ENCODE data around the gene RAVER1.

Gene RAVER1

DNA sequence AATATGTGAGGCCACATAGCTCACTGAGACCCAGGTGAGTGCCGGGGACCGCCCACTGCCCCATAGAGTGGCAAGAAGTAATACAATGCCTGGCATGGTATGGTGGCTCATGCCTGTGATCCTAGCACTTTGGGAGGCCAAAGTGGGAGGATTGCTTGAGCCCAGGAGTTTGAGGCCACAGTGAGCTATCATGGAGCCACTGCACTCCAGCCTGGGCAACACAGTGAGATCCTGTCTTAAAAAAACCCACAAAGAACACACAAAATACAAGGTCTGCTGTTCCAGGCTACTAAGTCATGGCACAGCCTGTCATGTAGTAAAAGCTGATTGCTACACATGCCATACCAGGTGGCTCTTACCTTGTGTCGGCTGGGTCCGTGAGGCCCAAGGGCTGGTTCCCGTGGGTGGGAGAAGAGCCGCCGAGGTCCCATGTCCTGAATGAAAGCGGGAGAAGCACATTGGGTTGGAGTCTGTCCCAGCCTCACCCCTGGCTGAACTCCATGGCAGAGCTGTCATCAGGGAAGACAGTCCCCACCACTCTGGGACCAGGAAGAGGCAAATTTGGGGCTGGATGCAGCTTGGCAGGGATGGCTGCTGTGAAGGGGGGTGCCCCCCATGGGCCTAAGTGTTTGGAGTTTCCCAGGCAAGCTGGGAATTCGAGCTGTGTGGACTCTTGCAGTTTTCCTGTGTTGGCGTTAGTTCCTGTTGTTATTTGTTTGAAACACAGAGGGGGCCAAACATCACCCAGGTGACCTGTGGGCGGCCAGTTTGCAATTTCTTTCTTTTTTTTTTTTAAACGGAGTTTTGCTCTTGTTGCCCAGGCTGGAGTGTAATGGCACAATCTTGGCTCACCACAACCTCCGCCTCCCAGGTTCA, 14.3 kb downstream of the RAVER1 start:
- in situ Hi-C loops (cut with HindIII; ENCODE audit: low sequenced_read_pairs) = no loop called here

DNA sequence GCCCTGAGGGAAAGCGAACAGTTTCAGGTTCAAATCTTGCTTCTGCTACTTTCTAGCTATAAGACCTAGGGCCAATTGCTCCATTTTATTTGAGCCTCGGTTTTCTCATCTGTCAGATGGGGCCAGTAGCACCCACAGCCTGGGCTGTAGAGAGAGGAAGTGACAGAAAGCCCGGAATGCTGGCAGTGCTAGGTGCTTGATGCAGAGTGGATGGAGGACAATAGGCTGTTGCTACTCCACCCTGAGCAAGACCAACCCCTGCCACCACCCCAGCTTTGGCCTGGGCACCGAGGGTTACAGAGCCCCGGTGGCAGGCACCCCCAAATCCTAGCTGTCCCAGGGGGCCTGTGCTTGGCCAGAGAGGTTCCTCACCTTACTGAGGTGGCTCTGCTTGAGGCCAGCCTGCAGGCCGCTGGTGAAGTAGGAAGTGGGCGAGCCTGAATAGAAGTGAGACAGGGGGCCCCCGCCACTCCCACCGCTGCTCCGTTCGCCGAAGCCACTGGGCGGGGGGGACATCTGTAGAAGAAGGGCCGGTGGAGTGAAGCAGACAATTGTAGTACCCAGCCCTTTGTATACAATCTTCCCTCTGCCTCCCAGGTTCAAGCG, 15.4 kb downstream of the RAVER1 start:
- in situ Hi-C loops (cut with HindIII; ENCODE audit: low sequenced_read_pairs) = no loop called here

DNA sequence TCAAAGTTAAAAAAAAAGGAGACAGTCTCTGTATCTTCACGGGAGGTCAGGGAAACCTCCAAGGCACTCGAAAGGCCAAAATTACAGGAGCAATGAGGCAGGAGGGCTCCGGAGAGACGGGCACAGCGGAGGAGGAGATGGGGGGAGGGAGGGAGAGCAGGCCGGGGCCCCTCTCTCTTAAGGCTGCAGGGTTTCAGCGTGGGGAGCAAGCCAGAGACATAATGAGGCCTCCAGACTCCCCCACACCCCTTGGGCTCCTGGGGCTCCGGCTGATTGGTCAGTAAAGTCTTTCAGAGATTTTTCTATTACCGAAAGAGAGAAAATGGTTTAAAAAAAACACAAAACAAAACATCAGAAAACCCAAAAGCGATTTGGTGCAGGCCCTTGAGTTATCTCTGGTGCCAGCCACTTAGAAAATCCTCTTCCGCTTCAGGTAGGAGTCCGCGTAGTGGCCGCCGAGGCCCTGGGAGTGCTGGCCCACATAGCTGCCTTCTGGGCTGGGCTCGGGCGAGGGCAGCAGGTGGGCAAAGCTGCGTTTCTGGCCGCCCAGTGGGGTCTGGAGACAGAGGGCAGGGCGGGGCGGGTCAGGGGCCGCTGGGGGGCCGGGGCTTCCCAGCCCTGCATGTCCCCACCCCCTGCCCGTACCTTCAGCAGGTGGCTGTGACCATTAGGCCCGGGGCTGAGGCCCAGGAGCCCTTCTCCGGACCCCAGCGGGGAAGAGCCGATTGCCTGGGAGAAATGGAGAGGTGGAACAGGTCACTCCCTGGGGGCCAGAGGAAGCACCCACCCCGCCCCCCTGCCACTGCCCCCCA, 16.1 kb downstream of the RAVER1 start:
- in situ Hi-C loops (cut with HindIII; ENCODE audit: low sequenced_read_pairs) = no loop called here

DNA sequence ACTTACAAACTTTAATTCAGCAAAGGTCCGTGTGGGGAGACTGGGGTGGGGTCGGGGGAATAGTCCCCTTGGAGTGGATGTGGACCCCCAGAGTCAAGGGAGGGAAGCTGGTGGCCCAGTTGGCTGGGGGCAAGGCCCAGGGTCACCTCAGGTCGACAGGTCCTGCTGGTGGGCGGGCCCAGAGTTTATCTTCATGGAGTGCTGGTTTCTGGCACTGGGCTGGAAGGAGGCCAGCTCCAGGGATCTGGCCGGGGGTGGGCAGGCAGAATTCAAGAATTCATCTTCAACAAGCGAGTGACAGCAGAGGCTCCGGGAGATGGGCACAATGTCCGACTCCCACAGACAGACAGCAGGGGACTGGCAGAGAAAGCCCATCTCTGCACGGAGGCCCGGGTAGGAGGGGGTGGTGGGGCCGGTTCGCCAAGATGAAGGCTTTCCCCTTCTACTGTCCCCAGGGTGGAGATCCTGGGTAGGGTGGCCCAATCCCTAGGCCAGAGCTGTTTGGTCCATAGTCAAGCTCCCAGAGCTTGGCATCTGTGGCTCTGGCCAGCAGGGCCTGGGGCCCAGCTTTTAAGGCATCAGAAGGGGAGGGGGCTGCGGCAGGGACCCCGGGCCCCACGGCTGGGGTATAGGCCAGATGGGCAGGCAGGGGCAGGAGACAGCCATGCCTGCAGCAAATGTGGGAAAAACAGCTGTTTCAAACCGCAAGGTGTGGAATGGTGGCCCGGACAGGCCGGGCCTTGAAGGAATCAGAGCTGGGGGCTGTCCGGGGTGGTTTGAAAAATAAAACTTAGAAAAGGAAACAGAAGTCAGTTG, 16.9 kb downstream of the RAVER1 start:
- in situ Hi-C loops (cut with HindIII; ENCODE audit: low sequenced_read_pairs) = no loop called here

DNA sequence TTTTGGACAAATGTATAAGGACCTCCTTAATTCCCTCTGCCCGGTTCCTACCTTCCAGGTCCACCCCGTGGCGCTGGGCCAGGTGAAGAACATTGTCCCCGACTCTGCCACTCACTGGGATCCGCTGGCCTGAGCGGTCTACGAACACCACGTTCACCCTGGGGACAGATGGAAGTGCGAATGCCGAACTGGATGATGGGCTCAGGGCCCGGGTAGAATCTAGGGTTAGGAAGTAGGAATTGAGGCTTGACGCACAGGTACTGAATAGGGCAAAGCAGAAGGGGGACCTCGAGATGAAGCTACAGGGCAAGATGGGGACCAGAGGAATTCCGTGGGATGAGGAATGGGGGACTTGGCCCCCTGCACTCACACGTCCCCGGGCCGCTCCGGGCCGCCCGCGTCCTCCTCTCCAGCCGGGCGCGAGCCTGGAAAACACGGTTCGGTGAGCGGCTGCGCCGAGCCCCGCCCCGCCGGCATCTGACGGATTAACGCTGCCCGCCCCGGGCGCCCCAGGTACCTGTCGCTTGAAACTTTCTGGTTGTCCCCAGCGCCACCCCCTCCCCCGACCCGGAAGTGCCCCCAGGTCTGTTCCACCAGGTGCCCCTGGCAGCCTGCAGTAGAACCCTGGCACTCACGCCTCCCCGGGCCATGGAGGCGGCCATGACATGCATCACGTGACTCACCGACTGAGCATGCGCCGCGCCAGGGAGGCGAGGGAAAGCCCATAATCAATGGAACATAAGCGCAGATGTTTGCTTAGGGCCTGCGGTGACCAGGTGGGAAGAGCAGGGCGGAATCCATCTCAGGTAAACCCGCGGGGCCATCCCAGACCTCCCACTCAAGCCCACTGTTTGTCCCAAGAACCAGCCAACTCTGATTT, 17.8 kb downstream of the RAVER1 start, which contains the start of gene FDX2:
Gene FDX2, minus strand, starts transcription at position 681 of the 880 bp plus-strand sequence. Its CDS starts 19 bp downstream, at position 662.
- in situ Hi-C loops (cut with HindIII; ENCODE audit: low sequenced_read_pairs) = no loop called here

DNA sequence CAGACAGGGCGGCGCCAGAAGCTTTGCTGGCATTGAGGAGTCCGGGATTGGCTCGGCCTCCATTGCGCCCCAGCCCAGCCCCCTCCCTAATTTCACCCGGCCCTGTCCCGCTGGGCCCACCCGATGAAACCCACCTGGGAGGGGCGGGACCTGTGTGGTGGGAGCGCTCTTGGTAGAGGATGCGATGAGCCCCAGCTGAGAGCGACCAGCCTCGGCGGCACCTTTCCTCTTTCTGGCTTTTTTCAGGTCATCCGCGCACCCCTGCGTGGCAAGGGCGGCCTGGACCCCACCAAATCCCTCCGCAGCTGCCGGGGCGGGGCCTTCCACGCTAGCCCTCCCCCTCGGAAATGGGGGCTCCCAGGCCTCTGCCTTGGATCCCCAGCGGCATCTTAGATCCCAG, 23.9 kb downstream of the RAVER1 start, which contains the start of gene ZGLP1:
Gene ZGLP1, minus strand, starts transcription at position 393 of the 400 bp plus-strand sequence.
- in situ Hi-C loops (cut with HindIII; ENCODE audit: low sequenced_read_pairs) = no loop called here

DNA sequence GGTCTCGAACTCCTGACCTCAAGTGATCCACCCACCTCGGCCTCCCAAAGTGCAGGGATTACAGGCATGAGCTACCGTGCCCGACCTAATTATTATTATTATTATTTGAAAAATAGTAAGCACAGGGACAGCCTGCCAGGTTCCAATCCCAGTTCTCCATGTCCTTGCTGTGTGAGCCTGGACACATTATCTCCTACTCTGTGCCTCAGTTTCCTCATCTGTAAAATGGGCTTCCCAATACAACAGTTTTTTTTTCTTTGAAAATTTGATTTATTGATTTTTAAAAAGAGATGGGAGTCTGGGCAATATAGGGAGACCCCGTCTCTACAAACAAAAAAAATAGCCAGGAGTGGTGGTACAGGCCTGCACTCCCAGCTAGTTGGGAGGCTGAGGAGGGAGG, 27.0 kb downstream of the RAVER1 start:
- in situ Hi-C loops (cut with HindIII; ENCODE audit: low sequenced_read_pairs) = no loop called here

DNA sequence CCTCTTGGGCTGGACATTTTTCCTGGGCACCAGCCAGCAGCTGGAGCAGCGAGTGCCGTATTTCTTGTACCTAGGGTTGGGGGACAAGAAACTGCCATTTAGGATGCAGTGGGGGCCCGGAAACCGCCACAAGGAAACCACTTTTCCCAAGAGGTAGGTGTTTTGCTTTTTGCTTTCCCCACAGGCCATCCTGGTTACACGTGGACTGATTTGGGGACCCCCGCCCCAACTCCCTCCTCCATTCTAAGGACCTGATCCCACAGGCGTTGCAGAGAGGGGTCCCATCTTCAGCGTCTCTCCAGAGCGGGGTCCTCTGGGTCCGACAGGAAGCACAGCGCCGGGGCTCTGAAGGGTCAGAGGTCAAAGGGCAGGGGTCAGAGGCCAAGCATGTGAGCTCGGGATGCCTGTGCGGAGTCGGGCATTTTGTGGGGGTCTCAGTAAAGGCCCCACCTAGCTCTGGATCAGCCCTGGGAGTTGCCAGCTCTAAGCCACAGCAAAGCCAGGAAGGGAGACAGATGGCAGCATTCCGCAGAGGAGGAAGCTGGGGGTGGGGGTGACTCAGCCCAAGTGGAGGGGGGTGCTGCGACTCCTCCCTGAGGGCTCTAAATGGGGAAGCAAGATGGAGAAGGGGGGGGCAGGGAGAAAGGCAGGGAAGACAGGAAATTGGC, 28.1 kb downstream of the RAVER1 start:
- in situ Hi-C loops (cut with HindIII; ENCODE audit: low sequenced_read_pairs) = no loop called here

DNA sequence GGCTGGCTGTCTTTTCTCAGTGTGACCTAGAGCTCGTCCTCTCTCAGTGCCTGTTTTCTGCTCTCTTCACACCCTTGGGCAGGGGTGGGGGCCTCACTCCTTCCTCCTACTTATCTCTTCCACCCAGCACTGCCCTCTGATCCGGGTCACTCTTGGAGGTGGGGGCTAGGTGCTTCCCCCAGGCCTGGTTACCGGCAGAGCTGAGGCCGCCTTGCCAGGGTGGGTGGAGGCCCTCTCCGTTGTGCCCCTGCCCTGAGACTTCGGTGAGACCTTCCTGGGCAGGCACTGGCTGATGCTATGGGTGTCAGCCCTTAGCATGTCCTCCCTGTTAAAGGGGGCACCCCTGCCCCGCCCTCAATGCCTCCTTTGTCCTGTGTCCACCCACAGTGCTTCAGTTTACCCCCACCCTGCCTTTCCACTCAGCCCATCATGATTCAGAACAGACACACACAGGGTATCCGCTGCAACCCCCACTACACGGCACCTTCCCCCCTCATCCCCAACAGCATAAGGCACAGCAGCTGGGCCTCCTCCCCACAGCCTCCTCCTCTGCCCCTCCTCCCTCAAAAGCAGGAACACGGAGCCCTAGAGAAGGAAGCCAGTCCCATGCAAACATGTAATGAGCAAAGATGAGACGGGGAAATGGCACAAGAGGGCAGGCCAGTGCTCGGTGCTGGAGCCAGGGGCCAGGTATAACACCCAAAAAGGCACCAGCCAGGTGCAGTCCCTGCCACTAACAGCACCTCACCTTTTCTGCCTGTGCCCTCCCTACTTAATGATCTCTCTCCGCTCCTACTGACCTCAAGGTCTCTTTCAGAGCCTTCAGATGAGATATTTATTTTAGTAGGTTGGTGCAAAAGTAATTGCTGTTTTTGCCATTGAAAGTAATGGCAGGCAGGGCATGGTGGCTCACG, 33.5 kb downstream of the RAVER1 start:
- in situ Hi-C loops (cut with HindIII; ENCODE audit: low sequenced_read_pairs) = no loop called here

DNA sequence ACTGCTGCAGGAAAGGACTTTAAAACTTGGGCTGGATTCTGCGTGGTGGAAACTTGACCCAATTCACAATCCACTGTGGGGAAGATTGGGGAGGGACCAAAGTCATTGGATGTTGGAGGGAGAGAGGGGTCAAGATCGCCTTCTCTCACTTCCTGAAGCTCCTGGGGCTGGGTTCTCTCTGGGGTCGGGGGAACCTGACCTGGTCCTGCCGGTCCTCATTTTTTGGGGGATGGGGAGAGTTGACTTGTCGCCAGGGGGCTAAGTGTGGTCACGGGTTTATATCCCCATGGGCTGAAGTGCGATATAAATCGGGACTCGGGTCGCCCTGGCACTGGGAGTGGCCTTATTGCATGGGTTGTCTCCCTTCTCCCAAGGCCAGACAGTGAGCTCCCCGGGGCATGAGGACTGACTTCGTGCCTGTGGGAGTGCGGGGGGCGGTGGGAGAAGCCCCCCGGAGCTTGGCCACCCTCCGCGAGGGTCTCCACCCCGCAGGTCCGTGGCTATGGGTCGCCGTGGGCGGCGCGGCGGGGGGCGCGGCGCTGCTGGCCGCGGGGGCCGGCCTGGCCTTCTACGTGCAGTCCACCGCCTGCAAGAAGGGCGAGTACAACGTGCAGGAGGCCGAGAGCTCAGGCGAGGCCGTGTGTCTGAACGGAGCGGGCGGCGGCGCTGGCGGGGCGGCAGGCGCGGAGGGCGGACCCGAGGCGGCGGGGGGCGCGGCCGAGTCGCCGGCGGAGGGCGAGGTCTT, 37.3 kb downstream of the RAVER1 start:
- in situ Hi-C loops (cut with HindIII; ENCODE audit: low sequenced_read_pairs) = no loop called here

DNA sequence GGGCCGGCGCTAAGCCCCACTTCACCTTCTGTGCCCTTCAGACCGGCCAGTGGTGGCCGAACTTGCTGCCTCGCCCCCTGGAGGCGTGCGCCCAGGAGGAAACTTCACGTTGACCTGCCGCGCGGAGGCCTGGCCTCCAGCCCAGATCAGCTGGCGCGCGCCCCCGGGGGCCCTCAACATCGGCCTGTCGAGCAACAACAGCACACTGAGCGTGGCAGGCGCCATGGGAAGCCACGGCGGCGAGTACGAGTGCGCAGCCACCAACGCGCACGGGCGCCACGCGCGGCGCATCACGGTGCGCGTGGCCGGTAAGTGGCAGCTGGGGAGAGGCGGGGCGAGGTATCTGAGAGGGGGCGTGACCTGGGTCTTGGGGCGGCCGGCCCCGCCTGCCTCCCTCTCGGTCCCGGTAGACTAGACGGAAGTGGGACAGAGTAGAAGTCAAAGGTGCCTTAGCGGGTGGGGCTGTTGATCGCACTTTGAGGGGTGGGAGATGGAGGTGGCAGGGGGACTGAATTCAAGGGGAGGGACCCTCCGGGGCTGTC, 38.0 kb downstream of the RAVER1 start:
- in situ Hi-C loops (cut with HindIII; ENCODE audit: low sequenced_read_pairs) = no loop called here

DNA sequence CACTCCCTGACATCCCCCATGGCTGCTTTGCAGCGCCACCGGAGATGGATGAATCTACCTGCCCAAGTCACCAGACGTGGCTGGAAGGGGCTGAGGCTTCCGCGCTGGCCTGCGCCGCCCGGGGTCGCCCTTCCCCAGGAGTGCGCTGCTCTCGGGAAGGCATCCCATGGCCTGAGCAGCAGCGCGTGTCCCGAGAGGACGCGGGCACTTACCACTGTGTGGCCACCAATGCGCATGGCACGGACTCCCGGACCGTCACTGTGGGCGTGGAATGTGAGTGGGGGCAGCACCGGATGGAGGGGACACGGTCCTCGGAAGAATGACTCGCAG, 39.0 kb downstream of the RAVER1 start:
- in situ Hi-C loops (cut with HindIII; ENCODE audit: low sequenced_read_pairs) = no loop called here

DNA sequence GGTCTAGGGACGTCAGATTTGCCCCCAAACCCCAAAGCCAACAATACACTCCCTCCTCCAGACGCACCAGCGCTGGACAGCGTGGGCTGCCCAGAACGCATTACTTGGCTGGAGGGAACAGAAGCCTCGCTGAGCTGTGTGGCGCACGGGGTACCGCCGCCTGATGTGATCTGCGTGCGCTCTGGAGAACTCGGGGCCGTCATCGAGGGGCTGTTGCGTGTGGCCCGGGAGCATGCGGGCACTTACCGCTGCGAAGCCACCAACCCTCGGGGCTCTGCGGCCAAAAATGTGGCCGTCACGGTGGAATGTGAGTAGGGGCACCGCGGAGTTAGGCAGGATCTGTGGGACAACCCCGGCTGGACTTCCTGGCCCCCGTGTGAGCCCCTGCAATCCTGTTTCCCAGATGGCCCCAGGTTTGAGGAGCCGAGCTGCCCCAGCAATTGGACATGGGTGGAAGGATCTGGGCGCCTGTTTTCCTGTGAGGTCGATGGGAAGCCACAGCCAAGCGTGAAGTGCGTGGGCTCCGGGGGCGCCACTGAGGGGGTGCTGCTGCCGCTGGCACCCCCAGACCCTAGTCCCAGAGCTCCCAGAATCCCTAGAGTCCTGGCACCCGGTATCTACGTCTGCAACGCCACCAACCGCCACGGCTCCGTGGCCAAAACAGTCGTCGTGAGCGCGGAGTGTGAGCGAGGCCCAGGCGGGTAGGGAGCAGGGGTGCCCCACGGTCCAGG, 39.5 kb downstream of the RAVER1 start:
- in situ Hi-C loops (cut with HindIII; ENCODE audit: low sequenced_read_pairs) = no loop called here

DNA sequence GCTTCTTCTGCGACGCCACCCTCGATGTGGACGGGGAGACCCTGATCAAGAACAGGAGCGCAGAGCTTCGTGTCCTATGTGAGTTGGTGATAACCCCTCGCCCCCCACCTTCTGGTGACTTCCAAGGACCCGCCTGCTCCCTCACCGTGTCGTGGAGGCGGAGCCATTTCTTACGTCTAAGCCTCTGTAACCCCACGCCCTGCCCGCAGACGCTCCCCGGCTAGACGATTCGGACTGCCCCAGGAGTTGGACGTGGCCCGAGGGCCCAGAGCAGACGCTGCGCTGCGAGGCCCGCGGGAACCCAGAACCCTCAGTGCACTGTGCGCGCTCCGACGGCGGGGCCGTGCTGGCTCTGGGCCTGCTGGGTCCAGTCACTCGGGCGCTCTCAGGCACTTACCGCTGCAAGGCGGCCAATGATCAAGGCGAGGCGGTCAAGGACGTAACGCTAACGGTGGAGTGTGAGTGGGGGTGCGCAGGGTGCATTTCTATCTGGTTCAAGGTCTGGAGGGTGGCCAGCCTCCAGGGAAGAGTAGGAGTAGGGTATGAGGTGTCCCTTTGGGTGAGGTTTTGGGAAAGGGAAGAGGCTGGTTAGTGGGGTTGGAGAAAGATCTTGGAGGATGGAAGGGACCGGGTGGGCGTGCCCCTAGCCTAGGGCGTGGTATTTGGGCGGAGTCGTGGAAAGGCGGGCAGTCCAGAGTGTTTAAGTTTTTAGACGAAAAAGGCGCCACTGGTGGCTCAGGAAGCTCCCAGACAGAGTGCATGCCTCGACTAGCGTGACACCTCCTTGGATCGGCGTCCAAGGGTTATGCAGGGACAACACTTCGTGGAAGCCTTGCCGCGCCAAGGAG, 40.3 kb downstream of the RAVER1 start:
- in situ Hi-C loops (cut with HindIII; ENCODE audit: low sequenced_read_pairs) = no loop called here

DNA sequence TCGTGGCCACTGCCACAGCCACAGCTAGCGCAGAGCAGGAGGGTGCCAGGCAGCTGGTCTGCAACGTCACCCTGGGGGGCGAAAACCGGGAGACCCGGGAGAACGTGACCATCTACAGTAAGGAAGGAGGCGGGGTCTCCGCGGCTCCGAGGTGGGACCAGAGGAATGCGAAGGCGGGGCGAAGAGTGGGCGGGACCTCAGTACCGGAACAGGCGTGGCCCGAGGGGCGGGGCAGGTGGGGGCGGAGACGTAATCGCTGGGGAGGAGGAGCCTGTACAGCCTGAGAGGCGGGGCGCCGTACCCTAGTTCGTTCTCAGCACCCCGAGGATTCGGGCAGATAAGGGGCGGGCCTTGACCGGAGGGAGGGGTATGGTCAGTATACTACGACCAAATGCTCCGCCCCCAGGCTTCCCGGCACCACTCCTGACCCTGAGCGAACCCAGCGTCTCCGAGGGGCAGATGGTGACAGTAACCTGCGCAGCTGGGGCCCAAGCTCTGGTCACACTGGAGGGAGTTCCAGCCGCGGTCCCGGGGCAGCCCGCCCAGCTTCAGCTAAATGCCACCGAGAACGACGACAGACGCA, 41.0 kb downstream of the RAVER1 start:
- in situ Hi-C loops (cut with HindIII; ENCODE audit: low sequenced_read_pairs) = no loop called here
